ENCODE data around the gene CD200.
"Not testable (repeated sequence)": the region's sequence is repeated elsewhere in the genome, so short reads cannot be mapped to it uniquely, and the experiment has no call there.

Gene CD200

DNA sequence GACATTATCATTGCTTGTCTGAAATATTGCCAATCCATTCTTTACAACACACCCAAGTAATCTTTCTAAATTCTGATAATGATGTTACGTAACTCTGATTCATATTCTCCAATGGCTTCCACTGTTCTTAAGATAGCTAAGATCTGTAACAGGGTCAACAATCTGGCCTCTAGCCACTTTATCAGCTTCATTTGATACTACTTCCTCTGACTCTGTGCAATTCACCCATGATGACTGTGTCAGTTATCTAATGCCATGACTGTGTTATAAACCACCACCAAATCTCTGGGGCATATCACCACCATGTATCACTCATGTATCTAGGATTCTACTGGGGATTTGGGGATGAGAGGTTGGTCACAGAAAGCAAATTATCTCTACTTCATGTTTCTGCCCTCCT is 44.0 kb downstream of the CD200 start:
- Histone ChIP-seq H4K8ac (ENCODE audit: low read length) (no peak overlapping the region), H3K79me1 (replicated peaks; ENCODE audit: low read length, poor library complexity, severe bottlenecking) (no peaks in the 10 kb centered on the region), H3K4me2 (ENCODE audit: low read length, poor library complexity, severe bottlenecking) (no peak overlapping the region), H2BK5ac (ENCODE audit: low read depth, low read length, poor library complexity, severe bottlenecking) (no peak overlapping the region), H2AK5ac (ENCODE audit: low read length, severe bottlenecking) (no peak overlapping the region), H3K18ac (ENCODE audit: low read depth in 1 of 2, low read length in 2 of 2) (no peak overlapping the region), H2AFZ (ENCODE audit: low read depth, low read length) (no peak overlapping the region), H3K9ac (ENCODE audit: low read length) (no peak overlapping the region), H2BK12ac (ENCODE audit: low read length in 2 of 2) (no peak overlapping the region), H3K4me1 (ENCODE audit: control insufficient read depth, insufficient read depth, low read depth, low read length) (peaks cover 6% of the 10 kb centered on the region), H3K23ac (ENCODE audit: low read length in 2 of 2) (no peak overlapping the region), H3K4me3 (ENCODE audit: insufficient read depth in 1 of 2, low read depth in 1 of 2, low read length in 2 of 2) (no peak overlapping the region), H3K14ac (ENCODE audit: low read length in 2 of 2) (no peak overlapping the region), H3K36me3 (ENCODE audit: control insufficient read depth in 1 of 2, insufficient read depth in 2 of 2, low read depth in 1 of 2, low read length in 2 of 2) (no peaks in the 10 kb centered on the region), H2BK15ac (ENCODE audit: low read depth, poor library complexity, severe bottlenecking) (no peak overlapping the region), H3K9me3 (ENCODE audit: control insufficient read depth, low read length) (no peaks in the 10 kb centered on the region), H4K91ac (ENCODE audit: low read length) (no peak overlapping the region), H3K27me3 (ENCODE audit: control insufficient read depth in 1 of 2, insufficient read depth in 1 of 2, low read length in 2 of 2) (no peaks in the 10 kb centered on the region), H2BK120ac (ENCODE audit: low read depth, low read length) (no peak overlapping the region), H3K4ac (ENCODE audit: low read depth in 1 of 2, low read length in 2 of 2) (no peak overlapping the region), H3K27ac (ENCODE audit: low read length, poor library complexity, severe bottlenecking) (no peak overlapping the region)
- no peak for DNase-seq
- WGBS: 92% methylated on average over 1 of the region's 1 CpG

GRCh38 chr3:112377568-112378071 is 44.7 kb downstream of the CD200 start:
- 76% methylated on average over 3 of the region's 4 CpGs for WGBS
- no peaks in the 10 kb centered on the region for H3K27me3 ChIP-seq (ENCODE audit: control insufficient read depth in 1 of 2, insufficient read depth in 1 of 2, low read length in 2 of 2)
- H3K14ac ChIP-seq (ENCODE audit: low read length in 2 of 2): no peak overlapping the region
- peaks cover 6% of the 10 kb centered on the region for H3K4me1 ChIP-seq (ENCODE audit: control insufficient read depth, insufficient read depth, low read depth, low read length)
- no peaks in the 10 kb centered on the region for H3K9me3 ChIP-seq (ENCODE audit: control insufficient read depth, low read length)
- peak overlapping the region; percentile 1 for H3K9ac ChIP-seq (ENCODE audit: low read length)
- DNase-seq: no peak
- no peak overlapping the region for H3K23ac ChIP-seq (ENCODE audit: low read length in 2 of 2)
- H3K4ac ChIP-seq (ENCODE audit: low read depth in 1 of 2, low read length in 2 of 2): no peak overlapping the region
- H2AFZ ChIP-seq (ENCODE audit: low read depth, low read length): no peak overlapping the region
- H3K18ac ChIP-seq (ENCODE audit: low read depth in 1 of 2, low read length in 2 of 2): peak overlapping the region in 1 of 2 experiments; percentile 18
- peak overlapping the region; percentile 56 for H3K27ac ChIP-seq (ENCODE audit: low read length, poor library complexity, severe bottlenecking)
- no peak overlapping the region for H4K8ac ChIP-seq (ENCODE audit: low read length)
- no peak overlapping the region for H2BK15ac ChIP-seq (ENCODE audit: low read depth, poor library complexity, severe bottlenecking)
- H3K4me3 ChIP-seq (ENCODE audit: insufficient read depth in 1 of 2, low read depth in 1 of 2, low read length in 2 of 2): peak overlapping the region in 1 of 2 experiments; percentile 11
- H2BK5ac ChIP-seq (ENCODE audit: low read depth, low read length, poor library complexity, severe bottlenecking): no peak overlapping the region
- no peak overlapping the region for H2AK5ac ChIP-seq (ENCODE audit: low read length, severe bottlenecking)
- H4K91ac ChIP-seq (ENCODE audit: low read length): no peak overlapping the region
- no peak overlapping the region for H2BK12ac ChIP-seq (ENCODE audit: low read length in 2 of 2)
- H2BK120ac ChIP-seq (ENCODE audit: low read depth, low read length): no peak overlapping the region
- no peak overlapping the region for H3K4me2 ChIP-seq (ENCODE audit: low read length, poor library complexity, severe bottlenecking)
- H3K79me1 ChIP-seq (replicated peaks; ENCODE audit: low read length, poor library complexity, severe bottlenecking): no peaks in the 10 kb centered on the region
- H3K36me3 ChIP-seq (ENCODE audit: control insufficient read depth in 1 of 2, insufficient read depth in 2 of 2, low read depth in 1 of 2, low read length in 2 of 2): no peaks in the 10 kb centered on the region

GRCh38 chr3:112378347-112378746 is 45.4 kb downstream of the CD200 start:
- WGBS: 91% methylated on average over 4 of the region's 4 CpGs
- not testable (repeated sequence) for H2AFZ ChIP-seq (ENCODE audit: low read depth, low read length); H2BK120ac ChIP-seq (ENCODE audit: low read depth, low read length); H2BK15ac ChIP-seq (ENCODE audit: low read depth, poor library complexity, severe bottlenecking); H3K4ac ChIP-seq (ENCODE audit: low read depth in 1 of 2, low read length in 2 of 2); H3K4me1 ChIP-seq (ENCODE audit: control insufficient read depth, insufficient read depth, low read depth, low read length); H3K4me2 ChIP-seq (ENCODE audit: low read length, poor library complexity, severe bottlenecking); H2BK5ac ChIP-seq (ENCODE audit: low read depth, low read length, poor library complexity, severe bottlenecking); H3K18ac ChIP-seq (ENCODE audit: low read depth in 1 of 2, low read length in 2 of 2); H3K79me1 ChIP-seq (replicated peaks; ENCODE audit: low read length, poor library complexity, severe bottlenecking); H3K14ac ChIP-seq (ENCODE audit: low read length in 2 of 2); H3K9me3 ChIP-seq (ENCODE audit: control insufficient read depth, low read length); H3K27me3 ChIP-seq (ENCODE audit: control insufficient read depth in 1 of 2, insufficient read depth in 1 of 2, low read length in 2 of 2); H3K23ac ChIP-seq (ENCODE audit: low read length in 2 of 2); H4K8ac ChIP-seq (ENCODE audit: low read length); H2BK12ac ChIP-seq (ENCODE audit: low read length in 2 of 2); H2AK5ac ChIP-seq (ENCODE audit: low read length, severe bottlenecking); DNase-seq; H3K36me3 ChIP-seq (ENCODE audit: control insufficient read depth in 1 of 2, insufficient read depth in 2 of 2, low read depth in 1 of 2, low read length in 2 of 2)
- peak overlapping the region in 1 of 2 experiments; percentile 11 for H3K4me3 ChIP-seq (ENCODE audit: insufficient read depth in 1 of 2, low read depth in 1 of 2, low read length in 2 of 2)
- peak overlapping the region; percentile 56 for H3K27ac ChIP-seq (ENCODE audit: low read length, poor library complexity, severe bottlenecking)
- H4K91ac ChIP-seq (ENCODE audit: low read length): peak overlapping the region; percentile 19
- H3K9ac ChIP-seq (ENCODE audit: low read length): peak overlapping the region; percentile 1

GRCh38 chr3:112379020-112379690 is 46.2 kb downstream of the CD200 start:
- Histone ChIP-seq H2AK5ac (ENCODE audit: low read length, severe bottlenecking) (peak overlapping the region; percentile 7), H3K27ac (ENCODE audit: low read length, poor library complexity, severe bottlenecking) (peak overlapping the region; percentile 12), H3K4me3 (ENCODE audit: insufficient read depth in 1 of 2, low read depth in 1 of 2, low read length in 2 of 2) (no peak overlapping the region), H3K9ac (ENCODE audit: low read length) (no peak overlapping the region), H3K4me1 (ENCODE audit: control insufficient read depth, insufficient read depth, low read depth, low read length) (peaks cover 6% of the 10 kb centered on the region), H3K14ac (ENCODE audit: low read length in 2 of 2) (no peak overlapping the region), H3K4ac (ENCODE audit: low read depth in 1 of 2, low read length in 2 of 2) (no peak overlapping the region), H4K8ac (ENCODE audit: low read length) (no peak overlapping the region), H2BK120ac (ENCODE audit: low read depth, low read length) (no peak overlapping the region), H3K9me3 (ENCODE audit: control insufficient read depth, low read length) (no peaks in the 10 kb centered on the region), H2BK12ac (ENCODE audit: low read length in 2 of 2) (no peak overlapping the region), H3K36me3 (ENCODE audit: control insufficient read depth in 1 of 2, insufficient read depth in 2 of 2, low read depth in 1 of 2, low read length in 2 of 2) (no peaks in the 10 kb centered on the region), H3K4me2 (ENCODE audit: low read length, poor library complexity, severe bottlenecking) (no peak overlapping the region), H3K23ac (ENCODE audit: low read length in 2 of 2) (no peak overlapping the region), H3K79me1 (replicated peaks; ENCODE audit: low read length, poor library complexity, severe bottlenecking) (no peaks in the 10 kb centered on the region), H2BK5ac (ENCODE audit: low read depth, low read length, poor library complexity, severe bottlenecking) (no peak overlapping the region), H3K27me3 (ENCODE audit: control insufficient read depth in 1 of 2, insufficient read depth in 1 of 2, low read length in 2 of 2) (no peaks in the 10 kb centered on the region), H3K18ac (ENCODE audit: low read depth in 1 of 2, low read length in 2 of 2) (no peak overlapping the region), H4K91ac (ENCODE audit: low read length) (no peak overlapping the region), H2AFZ (ENCODE audit: low read depth, low read length) (no peak overlapping the region), H2BK15ac (ENCODE audit: low read depth, poor library complexity, severe bottlenecking) (no peak overlapping the region)
- DNase-seq: peak; percentile 82
- 86% methylated on average over 7 of the region's 7 CpGs for WGBS

All from mesenchymal stem cell (in vitro differentiated cells and primary cell).